ENCODE results near the gene RFX2.

Gene RFX2

GRCh38 chr19:6138066-6138465, 27.8 kb upstream of the RFX2 start:
- H3K4me3 ChIP-seq (ENCODE audit: low read depth, low read length): no peak overlapping the region
- ChIA-PET POLR2A (interaction anchor here (0.5 kb wide), 1 partner anchor 17 kb away, joined by 3 read pairs; no protein-coding TSS in a partner anchor), CTCF (interaction anchor here (2.0 to 4.2 kb wide), 2 partner anchors 11 to 90 kb away, joined by 7 to 35 read pairs; no protein-coding TSS in a partner anchor)
- DNase-seq (ENCODE audit: low read depth, low spot score): no peak
- no peak for TF ChIP-seq CTCF (IDR thresholded peaks at IDR 0.05; ENCODE audit: insufficient read depth, low read length, missing control alignments)

GRCh38 chr19:6133231-6133630, 22.9 kb upstream of the RFX2 start:
- H3K4me3 ChIP-seq (ENCODE audit: low read depth, low read length): no peak overlapping the region
- no peak for TF ChIP-seq CTCF (IDR thresholded peaks at IDR 0.05; ENCODE audit: insufficient read depth, low read length, missing control alignments)
- ChIA-PET POLR2A (no interaction called here), CTCF (interaction anchor here (0.9 kb wide), 1 partner anchor 104 kb away, joined by 3 read pairs; no protein-coding TSS in a partner anchor)
- DNase-seq (ENCODE audit: low read depth, low spot score): no peak

GRCh38 chr19:6132482-6132881, 22.2 kb upstream of the RFX2 start:
- no peak for TF ChIP-seq CTCF (IDR thresholded peaks at IDR 0.05; ENCODE audit: insufficient read depth, low read length, missing control alignments)
- POLR2A ChIA-PET: no interaction called here
- H3K4me3 ChIP-seq (ENCODE audit: low read depth, low read length): no peak overlapping the region
- DNase-seq (ENCODE audit: low read depth, low spot score): no peak
- CTCF ChIA-PET: no interaction called here

- CTCF ChIA-PET: interaction anchor here (0.7 to 10.4 kb wide), 12 partner anchors 9 to 389 kb away, joined by 3 to 329 read pairs (median 10); partner anchors contain the start of gene ACSBG2
- POLR2A ChIA-PET: no interaction called here
- no peak for DNase-seq (ENCODE audit: low read depth, low spot score)
- no peak for TF ChIP-seq CTCF (IDR thresholded peaks at IDR 0.05; ENCODE audit: insufficient read depth, low read length, missing control alignments)
- H3K4me3 ChIP-seq (ENCODE audit: low read depth, low read length): no peak overlapping the region
These were observed 17.5 kb upstream of the RFX2 start for GRCh38 chr19:6127716-6128335.

- ChIA-PET CTCF (interaction anchor here (0.6 to 10.4 kb wide), 45 partner anchors 11 to 737 kb away, joined by 3 to 329 read pairs (median 4); partner anchors contain the start of gene ACSBG2), POLR2A (interaction anchor here (0.6 kb wide), 2 partner anchors 63 to 82 kb away, joined by 3 read pairs; no protein-coding TSS in a partner anchor)
- no peak overlapping the region for H3K4me3 ChIP-seq (ENCODE audit: low read depth, low read length)
- peak; percentile 20 for TF ChIP-seq CTCF (IDR thresholded peaks at IDR 0.05; ENCODE audit: insufficient read depth, low read length, missing control alignments)
- DNase-seq (ENCODE audit: low read depth, low spot score): no peak
These were observed 16.2 kb upstream of the RFX2 start for GRCh38 chr19:6126335-6126974.

GRCh38 chr19:6125571-6125989, 15.3 kb upstream of the RFX2 start:
- TF ChIP-seq CTCF (IDR thresholded peaks at IDR 0.05; ENCODE audit: insufficient read depth, low read length, missing control alignments): peak; percentile 89
- DNase-seq (ENCODE audit: low read depth, low spot score): no peak
- no peak overlapping the region for H3K4me3 ChIP-seq (ENCODE audit: low read depth, low read length)
- CTCF ChIA-PET: interaction anchor here (0.6 to 10.4 kb wide), 51 partner anchors 11 to 738 kb away, joined by 3 to 329 read pairs (median 4); partner anchors contain the start of gene ACSBG2
- POLR2A ChIA-PET: no interaction called here
